ENCODE measurements around the gene ZBED1.

- no peak for TF ChIP-seq POLR2A (IDR thresholded peaks at IDR 0.05; ENCODE audit: low read depth, low read length)
- no peak for TF ChIP-seq POLR2AphosphoS5 (IDR thresholded peaks at IDR 0.05; ENCODE audit: low read depth, low read length)
- no peak for TF ChIP-seq TAF1 (IDR thresholded peaks at IDR 0.05; ENCODE audit: borderline replicate concordance, low read depth, low read length)
Observed at GRCh38 chrX:2499507-2499906, 1.3 kb downstream of the ZBED1 start.
